ENCODE measurements around the gene ZNF648.
"Not testable (repeated sequence)": the region's sequence is repeated elsewhere in the genome, so short reads cannot be mapped to it uniquely, and the experiment has no call there.

Gene ZNF648

DNA sequence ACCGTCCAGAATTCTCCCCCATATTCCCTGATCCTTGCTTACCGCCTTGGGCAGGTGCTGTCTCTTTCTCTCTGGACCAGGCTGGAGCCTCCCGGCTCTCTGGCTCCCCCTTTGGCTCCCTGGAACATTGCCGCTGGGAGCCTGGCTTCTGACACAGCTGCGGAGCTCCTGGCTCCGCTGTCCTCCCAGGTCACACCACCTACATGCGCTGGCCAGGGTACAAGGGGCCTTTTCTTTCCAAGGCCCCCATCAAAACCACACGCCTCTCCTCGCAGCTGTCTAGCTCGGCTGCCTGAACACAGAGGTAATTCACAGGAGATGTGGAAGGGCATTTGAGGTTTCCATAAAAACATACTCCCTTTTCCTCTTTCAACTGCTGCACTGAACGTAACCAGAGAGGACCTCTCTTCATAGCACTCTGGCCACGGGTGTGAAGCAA lies 7.5 kb upstream of the ZNF648 start:
- peak; percentile 80 for DNase-seq

DNA sequence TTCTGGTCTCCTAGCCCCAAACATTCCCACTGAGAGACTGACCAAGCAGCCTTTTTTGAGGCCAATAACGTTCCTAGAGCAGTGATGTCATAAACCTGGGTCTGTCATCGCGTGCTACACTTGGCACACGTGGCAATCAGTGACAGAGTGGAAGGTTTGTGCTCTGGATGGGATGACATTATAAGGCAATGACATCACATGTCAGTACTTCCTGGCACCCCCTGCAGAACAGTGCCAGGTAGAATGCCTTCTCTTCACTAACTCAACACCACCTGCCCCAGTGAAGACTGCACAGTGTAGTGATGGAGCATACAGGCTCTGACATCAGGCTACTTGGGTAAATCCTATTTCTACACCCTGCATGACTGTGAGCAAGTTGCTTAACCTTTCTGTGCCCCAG lies 5.4 kb upstream of the ZNF648 start:
- DNase-seq, result no peak

- DNase-seq, result no peak
These were observed 3.8 kb upstream of the ZNF648 start for GRCh38 chr1:182065126-182065845.

DNA sequence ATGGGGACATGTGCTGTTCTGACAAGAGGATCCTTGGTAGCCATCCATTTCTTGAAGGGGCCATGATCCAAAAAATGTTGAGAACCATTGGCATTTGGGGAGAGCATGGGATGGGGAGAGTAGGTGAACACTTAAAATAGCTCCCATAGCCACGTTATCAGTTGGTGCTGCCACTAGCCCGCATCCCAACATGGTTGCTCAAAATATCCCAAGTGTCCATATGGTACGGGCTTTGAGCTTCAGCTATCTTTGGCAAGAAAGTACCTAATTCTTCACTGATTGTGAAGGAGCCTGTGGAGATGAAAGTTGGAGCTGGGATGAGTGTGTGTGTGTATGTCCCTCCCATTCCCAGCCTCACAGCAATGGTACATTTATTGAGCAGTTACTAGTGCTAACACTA lies 3.1 kb upstream of the ZNF648 start:
- DNase-seq, result no peak

GRCh38 chr1:182062223-182062622 lies 711 bp upstream of the ZNF648 start:
- DNase-seq, result no peak

DNA sequence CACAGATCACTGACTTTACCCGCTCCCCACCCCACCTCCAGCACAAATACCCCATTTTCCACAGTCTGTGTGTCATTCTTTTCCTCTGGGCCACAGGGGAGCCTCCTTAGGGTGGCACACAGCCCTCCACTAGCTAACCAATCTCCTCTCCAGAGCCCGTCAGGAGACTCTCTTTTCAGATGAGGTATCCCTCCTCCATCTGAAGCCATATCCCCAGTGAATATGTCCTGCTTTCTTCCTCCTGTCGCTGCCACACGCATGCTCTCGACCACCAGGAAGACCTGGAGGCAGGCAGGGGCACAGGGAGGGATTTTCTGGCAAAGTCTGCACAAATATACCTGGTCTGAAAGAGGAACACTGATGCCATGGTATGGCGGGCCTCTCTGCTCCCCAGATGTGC lies 635 bp downstream of the ZNF648 start:
- no peak for DNase-seq

GRCh38 chr1:182059936-182060335 lies 1.6 kb downstream of the ZNF648 start:
- no peak for DNase-seq

- DNase-seq, result no peak
These were observed 4.7 kb downstream of the ZNF648 start for GRCh38 chr1:182056601-182057366.

DNA sequence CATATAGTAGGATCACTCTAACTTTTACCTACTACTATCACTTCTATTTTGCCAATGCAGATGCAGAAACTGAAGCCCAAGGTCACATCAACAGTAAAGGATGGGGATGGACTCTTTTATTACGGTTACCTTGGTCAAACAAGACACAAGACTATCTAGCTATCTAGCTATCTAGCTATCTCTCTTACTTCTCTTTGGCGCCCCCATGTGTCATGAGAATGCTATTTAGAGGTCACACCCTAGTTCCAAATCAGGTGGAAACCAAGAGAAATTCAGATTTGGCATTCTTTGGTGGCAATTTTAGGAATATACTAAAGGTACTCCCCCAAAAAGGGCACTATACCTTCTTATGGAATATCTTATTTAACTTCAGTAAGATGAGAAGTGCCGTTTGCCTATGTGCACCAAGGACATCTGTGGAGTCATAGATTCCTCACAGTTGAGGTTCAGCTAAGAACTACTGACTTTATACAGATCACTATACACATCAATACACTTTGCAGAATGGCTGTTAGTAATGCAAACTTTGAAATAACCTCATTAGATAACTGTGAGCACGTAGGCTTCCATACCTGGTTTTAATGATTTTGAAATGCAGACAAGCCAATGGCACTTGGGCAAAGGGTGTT lies 6.7 kb downstream of the ZNF648 start:
- DNase-seq, result peak; percentile 35

- DNase-seq, result no peak
These were observed 9.2 kb downstream of the ZNF648 start for GRCh38 chr1:182052355-182052754.

DNA sequence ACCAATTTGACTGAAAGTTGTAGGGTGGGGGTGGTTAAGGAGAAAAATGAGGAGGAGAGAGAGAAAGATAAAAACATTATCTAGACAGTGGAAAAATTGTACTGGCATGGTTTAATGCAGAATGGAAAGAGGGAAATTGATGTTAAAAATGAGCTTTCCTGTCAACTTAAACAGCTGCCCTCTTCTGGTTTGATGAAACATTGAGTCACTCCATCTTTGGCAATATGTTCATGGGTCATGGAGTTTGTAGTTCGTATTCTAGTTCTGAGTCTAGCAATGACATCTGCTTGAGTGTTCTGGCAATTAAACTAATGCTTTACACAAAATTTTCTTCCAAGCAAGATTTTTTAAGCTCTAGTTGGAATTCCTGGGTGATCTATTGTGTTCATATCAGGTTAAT lies 9.6 kb downstream of the ZNF648 start:
- DNase-seq, result no peak

DNA sequence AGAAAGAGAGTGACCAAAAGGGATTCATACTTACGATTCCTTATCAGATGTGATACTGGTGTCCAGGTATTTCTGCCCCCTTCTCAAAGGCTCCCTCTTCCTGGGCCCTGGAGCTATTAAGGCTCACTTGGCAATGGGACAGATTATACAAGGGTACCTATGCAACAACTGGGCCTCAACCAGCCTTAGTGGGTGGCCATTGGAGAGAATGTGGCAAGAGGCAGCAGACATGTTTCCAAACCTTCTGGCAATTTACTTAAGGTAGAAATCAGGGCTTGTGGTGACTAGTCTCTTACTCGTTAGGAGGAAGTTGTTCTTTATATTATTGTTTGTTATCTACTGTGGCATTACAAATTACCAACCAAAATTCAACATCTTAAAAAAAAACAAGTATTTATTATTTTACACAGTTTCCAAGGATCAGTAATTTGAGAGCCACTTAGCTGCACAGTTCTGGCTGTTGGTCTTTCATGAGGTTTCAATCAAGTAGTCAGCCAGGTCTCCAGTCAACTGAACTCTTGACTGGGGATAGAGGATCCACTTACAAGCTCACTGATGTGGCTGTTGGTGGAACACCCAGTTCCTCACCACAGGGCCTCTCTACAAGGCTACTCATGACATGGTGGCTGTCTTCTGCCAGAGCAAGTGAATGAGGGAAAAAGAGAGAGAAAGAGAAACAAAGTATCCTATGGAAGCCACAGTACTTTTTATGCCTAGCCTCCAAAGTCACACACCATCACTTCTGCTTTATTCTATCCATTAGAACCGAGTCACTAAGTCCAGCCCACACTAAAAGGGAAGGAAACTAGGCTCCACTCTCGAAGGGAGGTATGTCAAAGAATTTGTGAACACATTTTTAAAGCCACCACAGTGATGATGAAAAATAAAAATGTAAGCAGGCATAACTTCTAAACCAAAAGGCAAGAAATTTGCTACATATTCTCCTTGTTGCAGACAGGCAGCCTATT lies 10.7 kb downstream of the ZNF648 start:
- DNase-seq, result no peak

GRCh38 chr1:182048562-182048961 lies 12.9 kb downstream of the ZNF648 start:
- DNase-seq, result no peak

DNA sequence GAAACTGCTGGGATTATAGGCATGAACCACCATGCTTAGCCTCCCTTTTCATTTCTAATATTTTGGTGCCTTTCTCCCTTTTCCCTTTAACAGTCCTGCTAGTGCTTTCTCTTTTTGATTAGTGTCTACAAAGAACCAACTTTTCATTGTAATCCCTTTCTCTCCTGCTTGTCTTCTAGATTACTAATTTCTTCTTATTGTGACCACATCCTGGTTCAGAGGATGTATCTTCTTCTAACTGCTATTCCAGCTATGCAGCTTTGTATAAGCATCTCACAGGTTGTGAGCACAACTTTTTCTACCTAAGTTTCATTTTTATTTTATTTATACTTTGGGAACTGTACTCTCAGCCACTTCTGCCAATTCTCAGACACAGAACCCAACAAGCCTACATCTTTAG lies 14.7 kb downstream of the ZNF648 start:
- no peak for DNase-seq

DNA sequence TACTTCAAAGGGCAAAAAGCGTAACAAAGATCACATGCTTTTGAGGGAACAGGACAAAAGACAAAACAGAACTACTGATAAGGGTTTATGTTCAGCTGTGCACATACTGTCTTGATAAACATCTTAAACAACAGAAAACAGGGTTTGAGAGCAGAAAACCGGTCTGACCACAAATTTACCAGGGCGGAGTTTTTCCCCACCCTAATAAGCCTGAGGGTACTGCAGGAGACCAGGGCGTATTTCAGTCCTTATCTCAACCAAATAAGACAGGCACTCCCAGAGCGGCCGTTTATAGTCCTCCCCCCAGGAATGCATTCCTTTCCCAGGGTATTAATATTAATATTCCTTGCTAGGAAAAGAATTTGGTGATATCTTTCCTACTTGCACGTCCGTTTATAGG lies 16.0 kb downstream of the ZNF648 start:
- DNase-seq, result not testable (repeated sequence)

DNA sequence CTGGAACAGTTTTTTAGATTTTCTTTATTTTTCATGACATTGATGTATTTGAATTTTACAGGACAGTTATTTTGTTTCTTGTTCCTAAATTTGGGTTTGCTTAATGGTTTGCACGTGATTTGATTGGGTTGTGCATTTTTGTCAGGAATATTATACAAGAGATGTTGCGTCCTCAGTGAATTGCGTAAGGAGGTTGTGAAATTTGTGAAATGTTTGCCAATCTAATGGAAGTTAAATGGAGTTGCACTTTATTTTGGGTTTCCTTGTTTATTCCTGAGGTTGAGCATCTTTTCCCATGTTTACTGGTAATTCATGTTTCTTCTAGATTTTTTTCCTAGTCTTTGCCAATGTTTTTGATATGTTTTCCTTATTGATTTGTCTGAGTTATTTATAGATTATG lies 19.9 kb downstream of the ZNF648 start:
- no peak for DNase-seq

GRCh38 chr1:182038220-182038619 lies 23.3 kb downstream of the ZNF648 start:
- no peak for DNase-seq

DNA sequence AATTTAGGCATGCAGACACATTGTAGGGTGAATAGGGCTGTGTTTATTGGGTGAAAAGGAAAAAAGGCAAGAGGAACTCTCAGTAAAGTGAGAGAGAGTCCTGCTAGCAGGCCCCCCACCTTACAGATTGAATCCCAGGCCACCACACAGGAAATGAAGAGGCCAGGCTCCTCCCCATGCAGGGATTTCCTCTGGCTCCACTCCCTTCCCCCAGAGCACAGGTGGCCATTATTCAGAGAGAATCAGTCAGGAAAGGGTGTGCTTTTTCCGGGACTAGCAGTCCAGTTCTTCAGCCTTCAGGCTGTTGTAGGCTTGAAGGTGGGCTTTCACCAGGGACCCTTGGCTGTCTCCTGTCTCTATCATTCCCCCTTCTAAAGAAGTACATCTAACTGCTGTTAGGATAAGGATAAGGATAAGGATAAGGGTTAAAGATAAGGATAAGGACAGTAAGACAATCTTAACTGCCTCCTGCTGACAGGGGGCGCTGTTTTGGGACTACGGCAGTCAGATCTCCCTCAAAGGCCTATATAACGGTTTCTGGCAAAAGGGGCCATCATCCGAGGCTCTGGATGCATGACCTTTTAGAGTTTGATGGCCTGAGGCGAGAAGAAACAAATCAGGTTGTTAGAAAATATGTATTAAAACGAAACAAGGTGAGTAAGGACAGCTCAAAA lies 26.3 kb downstream of the ZNF648 start:
- no peak for DNase-seq

GRCh38 chr1:182032251-182032650 lies 29.3 kb downstream of the ZNF648 start:
- no peak for DNase-seq

DNA sequence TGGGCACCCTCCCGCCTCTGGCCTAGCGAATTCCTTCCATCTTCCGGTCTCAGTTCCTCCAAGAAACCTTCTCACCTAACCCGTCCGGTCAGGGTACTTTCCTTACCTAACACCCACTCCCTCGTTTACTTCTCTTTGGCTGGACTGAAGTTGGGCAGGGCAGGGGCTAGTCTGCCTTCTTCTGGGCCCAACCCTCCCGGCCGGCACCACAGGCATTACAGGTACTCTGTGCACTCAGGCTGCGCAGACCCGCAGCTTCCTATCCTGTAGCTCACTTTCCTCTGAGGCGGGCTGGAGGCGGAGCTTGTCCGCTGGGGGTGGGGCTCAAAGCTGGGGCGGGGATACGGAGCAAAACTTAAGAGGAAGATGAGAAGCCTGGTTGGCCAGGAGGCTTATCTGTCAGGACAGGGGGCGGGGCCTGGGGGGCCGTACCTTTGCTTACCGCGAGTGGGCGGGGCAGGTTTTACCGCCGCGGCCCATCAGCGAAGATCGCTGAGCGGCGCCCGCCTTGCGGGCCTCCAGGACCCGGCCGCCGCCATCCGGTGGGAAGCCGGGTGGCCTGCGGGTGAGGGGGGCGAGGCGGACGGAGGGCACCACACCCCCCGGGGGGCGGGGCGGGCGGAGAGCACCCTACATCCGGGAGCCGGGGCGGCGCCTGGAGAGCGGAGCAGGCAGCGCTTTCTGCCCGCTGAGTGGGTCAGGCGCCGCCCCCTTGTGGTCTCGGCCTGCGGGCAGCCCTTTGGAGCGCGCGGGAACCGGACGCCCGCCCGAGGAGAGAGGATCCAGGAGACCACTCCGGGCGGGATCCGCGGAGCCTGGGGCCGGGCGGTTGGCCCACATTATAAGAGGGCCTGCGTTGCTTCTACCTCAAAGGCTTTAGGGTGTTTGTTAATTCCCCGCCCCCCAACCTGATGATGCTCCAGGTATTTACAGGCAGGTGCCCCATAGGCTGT lies 31.9 kb downstream of the ZNF648 start:
- peak; percentile 98 for DNase-seq

- DNase-seq, result no peak
These were observed 32.5 kb downstream of the ZNF648 start for GRCh38 chr1:182029002-182029378.

Measured in NCI-H510A treated with DMSO at 0.1 percent for 48 hours (cell line).